Muscle of arm (tissue), 14 donors: ENCODE data around the gene TM7SF3. TPM values are rescaled to one million over a fixed set of nuclear protein-coding genes. Genes with fewer than 3 reads are reported as not detected.
A peak's percentile ranks its signal among the peaks of the same experiment; 100 is the strongest.
"Not testable (repeated sequence)": the region's sequence is repeated elsewhere in the genome, so short reads cannot be mapped to it uniquely, and the experiment has no call there.

Source experiments
- DNase-seq: peaks from one replicate; pipeline ENCODE4 v3.0.0-alpha.2; 2013
- long read RNA-seq, 11 donors: transcript quantifications; one replicate each; lab custom pipeline, GENCODE V29; 2026
- polyA plus RNA-seq, 12 donors: library from polyadenylated mRNA; unstranded; fragments of 120-200 nt; gene quantifications; one replicate each; pipeline ENCODE4 v1.2.1, GENCODE V29; 2013; ENCODE audit not compliant: insufficient read length in 12 of 12

TM7SF3 gene, protein sequence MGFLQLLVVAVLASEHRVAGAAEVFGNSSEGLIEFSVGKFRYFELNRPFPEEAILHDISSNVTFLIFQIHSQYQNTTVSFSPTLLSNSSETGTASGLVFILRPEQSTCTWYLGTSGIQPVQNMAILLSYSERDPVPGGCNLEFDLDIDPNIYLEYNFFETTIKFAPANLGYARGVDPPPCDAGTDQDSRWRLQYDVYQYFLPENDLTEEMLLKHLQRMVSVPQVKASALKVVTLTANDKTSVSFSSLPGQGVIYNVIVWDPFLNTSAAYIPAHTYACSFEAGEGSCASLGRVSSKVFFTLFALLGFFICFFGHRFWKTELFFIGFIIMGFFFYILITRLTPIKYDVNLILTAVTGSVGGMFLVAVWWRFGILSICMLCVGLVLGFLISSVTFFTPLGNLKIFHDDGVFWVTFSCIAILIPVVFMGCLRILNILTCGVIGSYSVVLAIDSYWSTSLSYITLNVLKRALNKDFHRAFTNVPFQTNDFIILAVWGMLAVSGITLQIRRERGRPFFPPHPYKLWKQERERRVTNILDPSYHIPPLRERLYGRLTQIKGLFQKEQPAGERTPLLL
- 10 to 100 TPM in 11 of 12 donors, not detected in 1; 23.8 to 44.8 (median 32.7) TPM for polyA plus RNA-seq
- long read RNA-seq, donor 1, transcript TM7SF3-216 (2 exons, 412 nt) = major isoform, 5 of 17 reads
- long read RNA-seq, donor 1, transcript TM7SF3-201 (12 exons, 2,709 nt) = major isoform, 5 of 17 reads
- long read RNA-seq, donor 1, partial matches to known transcripts = 7 of 17 reads
- long read RNA-seq, donor 1, other reads (novel, unspliced or antisense) = 0 of 17 reads
- long read RNA-seq, donor 2, partial matches to known transcripts = 0 of 4 reads
- long read RNA-seq, donor 2, other reads (novel, unspliced or antisense) = 0 of 4 reads
- long read RNA-seq, donor 3, partial matches to known transcripts = 0 of 3 reads
- long read RNA-seq, donor 3, other reads (novel, unspliced or antisense) = 0 of 3 reads
- long read RNA-seq, donor 4 = 0 reads
- long read RNA-seq, donor 5 = 0 reads
- long read RNA-seq, donor 6, partial matches to known transcripts = 6 of 9 reads
- long read RNA-seq, donor 6, other reads (novel, unspliced or antisense) = 0 of 9 reads
- long read RNA-seq, donor 7, partial matches to known transcripts = 0 of 3 reads
- long read RNA-seq, donor 7, other reads (novel, unspliced or antisense) = 0 of 3 reads
- long read RNA-seq, donor 8, transcript TM7SF3-201 (12 exons, 2,709 nt) = major isoform, 7 of 19 reads
- long read RNA-seq, donor 8, partial matches to known transcripts = 12 of 19 reads
- long read RNA-seq, donor 8, other reads (novel, unspliced or antisense) = 0 of 19 reads
- long read RNA-seq, donor 9, partial matches to known transcripts = 0 of 1 reads
- long read RNA-seq, donor 9, other reads (novel, unspliced or antisense) = 0 of 1 reads
- long read RNA-seq, donor 10, partial matches to known transcripts = 16 of 21 reads
- long read RNA-seq, donor 10, other reads (novel, unspliced or antisense) = 0 of 21 reads
- long read RNA-seq, donor 11, partial matches to known transcripts = 9 of 10 reads
- long read RNA-seq, donor 11, other reads (novel, unspliced or antisense) = 0 of 10 reads

DNA sequence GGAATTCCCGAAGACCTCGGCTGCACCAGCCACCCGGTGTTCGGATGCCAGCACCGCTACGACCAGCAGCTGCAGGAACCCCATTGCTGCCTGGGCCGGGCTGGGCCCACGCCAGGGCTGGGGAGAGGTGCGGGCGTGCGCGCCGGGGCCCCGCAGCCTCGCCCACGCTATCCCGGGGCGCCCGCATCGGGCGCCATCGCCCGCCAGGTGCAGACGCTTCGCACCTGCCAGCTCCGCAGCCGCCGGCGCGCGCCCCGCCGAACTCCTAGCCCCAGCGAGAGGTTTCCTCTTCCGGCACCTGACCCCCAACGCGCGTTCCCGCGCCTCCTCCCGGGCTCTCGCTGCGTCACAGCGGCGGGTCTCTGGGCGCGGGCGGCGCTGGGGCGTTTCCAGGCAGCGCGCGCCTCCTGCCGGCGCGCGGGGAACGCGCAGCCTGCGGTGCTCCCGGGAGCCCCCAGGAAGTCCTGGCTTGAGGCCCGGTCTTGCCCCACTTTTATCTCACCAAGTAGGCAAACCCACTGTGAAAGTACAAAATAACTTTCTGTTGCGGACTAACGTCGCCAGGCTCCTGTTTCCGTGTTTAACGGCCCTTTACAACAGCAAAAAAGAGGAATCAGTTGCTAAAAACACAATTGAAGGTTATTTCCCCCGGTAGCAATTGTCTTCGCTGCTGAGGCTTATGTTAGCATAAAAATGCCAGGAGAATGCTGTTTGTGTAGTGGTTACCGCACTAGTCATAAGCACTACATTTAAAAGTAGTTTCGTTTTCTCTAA is at the start of gene TM7SF3:
Gene TM7SF3 (minus strand): TSS at position 300 of the 774 bp plus-strand sequence. CDS start 216 bp downstream, at position 84.
- peak; percentile 88 for DNase-seq

GRCh38 chr12:27063250-27063851 is 49.2 kb upstream of the TM7SF3 start:
- no peak for DNase-seq

DNA sequence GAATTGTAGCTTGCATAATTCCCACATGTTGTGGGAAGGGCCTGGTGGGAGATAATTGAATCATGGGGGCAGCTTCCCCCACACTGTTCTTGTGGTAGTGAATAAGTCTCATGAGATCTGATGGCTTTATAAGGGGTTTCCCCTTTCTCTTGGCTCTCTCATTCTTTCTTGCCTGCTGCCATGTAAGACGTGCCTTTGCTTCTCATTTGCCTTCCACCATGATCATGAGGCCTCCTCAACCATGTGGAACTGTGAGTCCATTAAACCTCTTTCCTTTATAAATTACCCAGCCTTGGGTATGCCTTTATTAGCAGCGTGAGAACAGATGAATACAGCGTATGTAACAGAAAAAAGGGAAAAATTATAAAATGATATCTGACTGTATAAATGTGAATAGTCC is 47.1 kb upstream of the TM7SF3 start:
- DNase-seq = no peak

- DNase-seq = no peak
Observed at GRCh38 chr12:27060740-27061139, 46.6 kb upstream of the TM7SF3 start.

GRCh38 chr12:27057543-27057942 is 43.4 kb upstream of the TM7SF3 start:
- no peak for DNase-seq

- DNase-seq = no peak
Observed at GRCh38 chr12:27055966-27056365, 41.8 kb upstream of the TM7SF3 start.

GRCh38 chr12:27052742-27053141 is 38.6 kb upstream of the TM7SF3 start:
- no peak for DNase-seq

DNA sequence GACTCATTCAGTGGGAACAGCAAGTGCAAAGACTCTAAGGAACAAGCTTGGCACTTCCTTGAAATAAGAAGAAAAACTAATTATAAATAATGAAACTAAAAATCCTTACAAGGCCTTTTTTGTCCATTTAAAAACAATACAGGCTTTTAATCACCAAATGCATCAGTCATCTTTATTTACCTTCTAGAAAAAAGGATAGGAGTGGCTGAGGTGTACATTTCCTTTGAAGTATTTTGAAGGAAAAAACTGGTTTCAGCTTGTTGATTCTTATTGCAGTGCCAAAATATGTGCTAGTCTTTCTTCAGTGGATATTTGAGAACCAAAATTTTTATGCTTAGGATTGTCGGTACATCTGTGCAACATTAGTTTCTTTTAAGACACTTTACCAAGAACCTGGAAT is 38.0 kb upstream of the TM7SF3 start:
- DNase-seq = no peak

- DNase-seq = peak; percentile 1
Observed at GRCh38 chr12:27048822-27049752, 34.9 kb upstream of the TM7SF3 start.

GRCh38 chr12:27042018-27042417 is 27.8 kb upstream of the TM7SF3 start:
- DNase-seq = not testable (repeated sequence)

DNA sequence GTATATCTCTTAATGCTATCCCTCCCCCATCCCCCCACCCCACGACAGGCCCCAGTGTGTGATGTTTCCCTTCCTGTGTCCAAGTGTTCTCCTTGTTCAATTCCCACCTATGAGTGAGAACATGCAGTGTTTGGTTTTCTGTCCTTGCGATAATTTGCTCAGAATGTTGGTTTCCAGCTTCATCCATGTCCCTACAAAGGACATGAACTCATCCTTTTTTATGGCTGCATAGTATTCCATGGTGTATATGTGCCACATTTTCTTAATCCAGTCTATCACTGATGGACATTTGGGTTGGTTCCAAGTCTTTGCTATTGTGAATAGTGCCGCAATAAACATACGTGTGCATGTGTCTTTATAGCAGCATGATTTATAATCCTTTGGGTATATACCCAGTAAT is 26.5 kb upstream of the TM7SF3 start:
- not testable (repeated sequence) for DNase-seq

DNA sequence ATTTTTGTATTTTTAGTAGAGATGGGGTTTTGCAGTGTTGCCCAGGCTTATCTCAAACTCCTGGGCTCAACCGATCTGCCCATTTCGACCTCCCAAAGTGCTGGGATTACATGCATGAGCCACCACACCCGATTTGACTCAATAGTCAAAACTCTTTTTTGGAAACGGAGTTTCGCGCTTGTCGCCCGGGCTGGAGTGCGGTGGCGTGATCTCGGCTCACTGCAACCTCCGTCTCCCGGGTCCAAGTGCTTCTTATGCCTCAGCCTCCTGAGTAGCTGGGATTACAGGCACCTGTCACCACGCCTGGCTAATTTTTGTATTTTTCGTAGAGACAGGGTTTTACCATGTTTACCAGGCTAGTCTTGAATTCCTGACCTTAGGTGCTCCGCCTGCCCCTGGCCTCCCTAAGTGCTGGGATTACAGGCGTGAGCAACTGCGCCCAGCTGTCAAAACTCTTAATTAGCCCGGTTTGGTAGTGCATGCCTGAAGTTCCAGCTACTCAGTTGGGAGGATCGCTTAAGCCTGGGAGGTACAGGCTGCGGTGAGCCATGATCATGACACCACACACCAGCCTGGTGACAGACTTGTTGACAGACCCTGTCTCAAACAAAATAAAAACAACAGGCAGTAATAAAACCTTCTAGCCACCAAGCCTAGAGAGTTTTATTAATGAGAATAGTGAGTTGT is 20.6 kb upstream of the TM7SF3 start:
- no peak for DNase-seq

DNA sequence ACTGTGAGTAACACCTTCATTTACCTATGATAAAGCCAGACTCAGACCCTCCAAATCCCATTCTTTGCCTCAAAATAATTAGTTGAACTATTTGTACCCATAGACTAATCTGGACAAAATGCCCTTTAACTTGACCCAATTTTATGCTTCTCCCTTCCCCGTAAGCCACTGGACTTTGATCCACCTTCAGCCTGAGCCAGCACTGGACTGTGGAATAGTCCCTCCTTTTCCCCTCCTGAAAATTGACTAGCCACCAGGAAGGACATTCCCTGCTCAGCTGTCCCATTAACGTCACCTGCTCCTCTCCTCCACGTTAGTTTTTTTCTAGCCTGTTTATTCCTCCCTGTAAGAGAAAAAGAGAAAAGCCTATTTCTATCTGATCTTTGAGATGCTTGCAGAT is 18.5 kb upstream of the TM7SF3 start:
- no peak for DNase-seq

- no peak for DNase-seq
Observed at GRCh38 chr12:27031531-27031930, 17.3 kb upstream of the TM7SF3 start.

DNA sequence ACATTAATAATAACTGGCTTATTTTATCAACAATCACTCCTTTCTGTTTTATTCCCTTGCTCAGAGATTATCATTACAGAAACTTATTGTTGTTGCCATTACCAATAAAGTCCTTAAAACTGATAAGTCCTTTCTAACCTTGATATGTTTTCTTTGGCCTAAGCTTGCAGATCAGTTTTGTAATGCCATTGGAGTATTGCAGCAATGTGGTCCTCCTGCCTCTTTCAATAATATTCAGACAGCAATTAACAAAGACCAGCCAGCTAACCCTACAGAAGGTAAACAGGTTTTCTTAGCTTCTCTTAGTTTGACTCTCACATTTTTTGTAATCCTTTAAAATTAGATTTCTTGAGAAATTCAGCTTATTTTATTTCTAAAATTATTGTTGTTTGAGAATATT is 12.1 kb upstream of the TM7SF3 start:
- no peak for DNase-seq

DNA sequence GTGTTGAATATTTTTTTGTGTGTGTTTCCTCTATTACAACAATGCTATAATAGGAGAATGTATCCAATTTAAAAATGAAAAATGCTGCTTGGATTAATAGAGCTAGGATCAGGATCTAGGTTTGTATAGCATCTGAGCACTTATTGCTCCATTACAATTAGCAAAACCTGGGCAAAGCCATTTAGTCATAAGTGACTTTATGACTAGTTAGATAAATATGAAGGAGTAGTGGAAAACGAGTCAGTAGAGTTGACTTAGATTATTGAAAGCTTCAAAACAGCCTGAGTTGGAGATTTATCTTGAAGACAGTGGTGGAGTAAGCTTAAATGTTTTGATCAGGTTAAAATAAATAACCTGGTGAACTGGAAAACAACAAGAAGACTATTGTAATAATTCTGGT is 10.9 kb upstream of the TM7SF3 start:
- no peak for DNase-seq

- no peak for DNase-seq
Observed at GRCh38 chr12:27024291-27024690, 10.1 kb upstream of the TM7SF3 start.

DNA sequence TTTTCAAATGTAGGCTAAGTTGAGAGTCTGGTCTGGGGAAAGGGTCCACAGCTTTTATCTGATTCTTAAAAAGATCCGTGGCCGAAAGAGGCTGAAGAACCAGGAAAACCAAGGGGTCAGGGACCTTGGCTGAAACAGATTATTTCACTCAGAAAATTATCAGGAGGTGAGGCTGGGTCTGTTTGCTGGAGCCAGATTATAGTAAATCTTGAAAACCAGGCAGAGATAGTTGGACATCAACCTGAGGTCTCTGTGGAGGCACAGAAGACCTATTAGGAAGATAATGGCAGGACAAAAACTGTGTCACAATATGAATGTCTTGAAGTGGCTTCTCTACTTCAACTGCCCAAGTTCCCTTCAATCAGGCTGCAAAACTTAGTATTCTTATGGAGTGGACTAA is 6.6 kb upstream of the TM7SF3 start:
- DNase-seq = no peak
